Thymus (tissue), 11 donors: ENCODE data around the gene TMEM198. TPM values are rescaled to one million over a fixed set of nuclear protein-coding genes. Genes with fewer than 3 reads are reported as not detected.

Source experiments
- DNase-seq, 9 donors: peaks; one replicate each; pipeline ENCODE4 v3.0.0-alpha.2; 2013; ENCODE audit warnings: low spot score in 9 of 9, low read depth in 6 of 9, missing footprints in 1 of 9
- H3K27ac ChIP-seq, 2 donors: one replicate each; pipeline ENCODE4 v1.5.1; 2013; ENCODE audit warnings: control low read depth in 1 of 2, low read depth in 1 of 2, low read length in 1 of 2, mild to moderate bottlenecking in 1 of 2, moderate library complexity in 1 of 2
- H3K27me3 ChIP-seq, 2 donors: one replicate each; pipeline ENCODE4 v1.5.1; 2013; ENCODE audit warnings: low read length in 1 of 2; ENCODE audit not compliant: control insufficient read depth in 2 of 2, insufficient read depth in 1 of 2
- H3K36me3 ChIP-seq, 2 donors: one replicate each; pipeline ENCODE4 v1.5.1; 2013; ENCODE audit warnings: low read length in 1 of 2, mild to moderate bottlenecking in 1 of 2, moderate library complexity in 1 of 2; ENCODE audit not compliant: control insufficient read depth in 2 of 2, insufficient read depth in 2 of 2
- H3K4me1 ChIP-seq, 2 donors: one replicate each; pipeline ENCODE4 v1.5.1; 2013; ENCODE audit warnings: low read length in 2 of 2; ENCODE audit not compliant: control insufficient read depth in 2 of 2, insufficient read depth in 2 of 2
- H3K4me3 ChIP-seq, 2 donors: one replicate each; pipeline ENCODE4 v1.5.1; 2013; ENCODE audit warnings: low read length in 2 of 2, control low read depth in 1 of 2, mild to moderate bottlenecking in 1 of 2
- H3K9me3 ChIP-seq, 2 donors: one replicate each; pipeline ENCODE4 v1.5.1; 2013; ENCODE audit warnings: low read length in 1 of 2, mild to moderate bottlenecking in 1 of 2; ENCODE audit not compliant: control insufficient read depth in 2 of 2, insufficient read depth in 1 of 2
- WGBS: extraction: QIAGEN DNeasy Blood & Tissue Kit; methylation state at CpG from one replicate; pipeline ENCODE4 v1.1.7; 2013; 5-methylcytosine and 5-hydroxymethylcytosine counted together
- polyA plus RNA-seq: library from polyadenylated mRNA; stranded (reverse); fragments of 200-250 nt; gene quantifications from one replicate; pipeline ENCODE4 v1.2.3, GENCODE V29; 2013
- total RNA-seq: library from RNA; stranded (reverse); fragments of 120-200 nt; gene quantifications from one replicate; pipeline ENCODE4 v1.2.4, GENCODE V29; 2013
- donor health status: healthy.

The TMEM198 gene
- total and polyA plus RNA-seq, 2 donors: 0.52 to 3.7 TPM

GRCh38 chr2:219562049-219563020, 18.5 kb downstream of the TMEM198 start:
- peaks cover 3 to 41% of the 10 kb centered on the region in 2 donors for H3K27me3 ChIP-seq
- no peaks in the 10 kb centered on the region for H3K9me3 ChIP-seq
- no peak for DNase-seq
- no peak overlapping the region for H3K27ac ChIP-seq
- no peaks in the 10 kb centered on the region for H3K4me1 ChIP-seq
- no peak overlapping the region for H3K4me3 ChIP-seq
- 94% methylated on average over 35 of the region's 35 CpGs for WGBS
- H3K36me3 ChIP-seq: no peaks in the 10 kb centered on the region

- H3K27ac ChIP-seq: no peak overlapping the region
- WGBS: 96% methylated on average over 20 of the region's 20 CpGs
Measured at GRCh38 chr2:219563271-219563928, 19.6 kb downstream of the TMEM198 start.

GRCh38 chr2:219565130-219566080, 21.6 kb downstream of the TMEM198 start:
- Histone ChIP-seq H3K9me3 (peaks cover 0 to 4% of the 10 kb centered on the region in 2 donors), H3K27ac (no peak overlapping the region), H3K27me3 (peaks cover 22 to 66% of the 10 kb centered on the region in 2 donors), H3K36me3 (no peaks in the 10 kb centered on the region), H3K4me1 (no peaks in the 10 kb centered on the region), H3K4me3 (no peak overlapping the region)
- no peak for DNase-seq
- 96% methylated on average over 21 of the region's 21 CpGs for WGBS

More at GRCh38 chr2:219563271-219563928, 19.6 kb downstream of the TMEM198 start:
- no peak for DNase-seq
- Histone ChIP-seq H3K4me3 (no peak overlapping the region), H3K4me1 (no peaks in the 10 kb centered on the region), H3K36me3 (no peaks in the 10 kb centered on the region), H3K27me3 (peaks cover 7 to 48% of the 10 kb centered on the region in 2 donors), H3K9me3 (no peaks in the 10 kb centered on the region)

- H3K27me3 ChIP-seq: peaks cover 34 to 76% of the 10 kb centered on the region in 2 donors
- no peak overlapping the region for H3K4me3 ChIP-seq
- H3K4me1 ChIP-seq: peaks cover 0 to 4% of the 10 kb centered on the region in 2 donors
- H3K27ac ChIP-seq: no peak overlapping the region
- no peak for DNase-seq
- peaks cover 0 to 4% of the 10 kb centered on the region in 2 donors for H3K9me3 ChIP-seq
- no peaks in the 10 kb centered on the region for H3K36me3 ChIP-seq
- WGBS: 92% methylated on average over 11 of the region's 11 CpGs
Measured at GRCh38 chr2:219566640-219567039, 22.8 kb downstream of the TMEM198 start.

GRCh38 chr2:219567131-219567530, 23.3 kb downstream of the TMEM198 start:
- DNase-seq: no peak
- Histone ChIP-seq H3K4me1 (peaks cover 0 to 6% of the 10 kb centered on the region in 2 donors), H3K4me3 (no peak overlapping the region), H3K27me3 (peaks cover 38 to 78% of the 10 kb centered on the region in 2 donors), H3K9me3 (peaks cover 0 to 4% of the 10 kb centered on the region in 2 donors), H3K27ac (no peak overlapping the region), H3K36me3 (no peaks in the 10 kb centered on the region)
- WGBS: 97% methylated on average over 18 of the region's 18 CpGs

GRCh38 chr2:219567791-219568361, 24.0 kb downstream of the TMEM198 start:
- no peaks in the 10 kb centered on the region for H3K36me3 ChIP-seq
- H3K27ac ChIP-seq: no peak overlapping the region
- no peak for DNase-seq
- 96% methylated on average over 35 of the region's 35 CpGs for WGBS
- no peak overlapping the region for H3K4me3 ChIP-seq
- peaks cover 45 to 81% of the 10 kb centered on the region in 2 donors for H3K27me3 ChIP-seq
- H3K9me3 ChIP-seq: peaks cover 0 to 4% of the 10 kb centered on the region in 2 donors
- H3K4me1 ChIP-seq: peaks cover 0 to 6% of the 10 kb centered on the region in 2 donors

- no peaks in the 10 kb centered on the region for H3K36me3 ChIP-seq
- peaks cover 0 to 6% of the 10 kb centered on the region in 2 donors for H3K4me1 ChIP-seq
- 97% methylated on average over 6 of the region's 6 CpGs for WGBS
- no peak overlapping the region for H3K27ac ChIP-seq
- peaks cover 0 to 4% of the 10 kb centered on the region in 2 donors for H3K9me3 ChIP-seq
- H3K4me3 ChIP-seq: no peak overlapping the region
- H3K27me3 ChIP-seq: peaks cover 49 to 89% of the 10 kb centered on the region in 2 donors
- no peak for DNase-seq
Measured at GRCh38 chr2:219569041-219569440, 25.2 kb downstream of the TMEM198 start.

GRCh38 chr2:219569635-219570034, 25.8 kb downstream of the TMEM198 start:
- Histone ChIP-seq H3K36me3 (no peaks in the 10 kb centered on the region), H3K4me1 (peaks cover 0 to 6% of the 10 kb centered on the region in 2 donors), H3K27me3 (peaks cover 49 to 91% of the 10 kb centered on the region in 2 donors), H3K27ac (no peak overlapping the region), H3K9me3 (peaks cover 0 to 4% of the 10 kb centered on the region in 2 donors), H3K4me3 (no peak overlapping the region)
- WGBS: 97% methylated on average over 6 of the region's 6 CpGs
- DNase-seq: no peak
